PFSK-1 (cell line): ENCODE data around the gene THOP1.

Experiments
- FOXP2 ChIP-seq: optimal IDR thresholded peaks from 2 replicates; pipeline ENCODE3; 2011; ENCODE audit warnings: borderline replicate concordance, control low read depth, inconsistent platforms; ENCODE audit not compliant: insufficient read depth; ENCODE audit errors: extremely low read length, extremely low read depth
- POLR2AphosphoS5 ChIP-seq: IDR thresholded peaks from 2 replicates; pipeline ENCODE4 v1.6.1; 2012; ENCODE audit warnings: low read depth, mild to moderate bottlenecking, control low read depth, low read length, moderate library complexity
- REST ChIP-seq, 2 experiments: IDR thresholded peaks; 2 replicates each; pipeline versions ENCODE4 v1.6.1 to v1.8.0; 2011 to 2012; ENCODE audit warnings: low read depth in 2 of 2, low read length in 2 of 2, control low read depth in 1 of 2, inconsistent platforms in 1 of 2, mild to moderate bottlenecking in 1 of 2, moderate library complexity in 1 of 2; ENCODE audit not compliant: insufficient read depth in 1 of 2
- SIN3A ChIP-seq: IDR thresholded peaks from 2 replicates; pipeline ENCODE4 v1.6.1; 2012; ENCODE audit warnings: mild to moderate bottlenecking, low read length, moderate library complexity, borderline replicate concordance; ENCODE audit not compliant: insufficient read depth
- TAF1 ChIP-seq: IDR thresholded peaks from 2 replicates; pipeline ENCODE4 v1.6.1; 2012; ENCODE audit warnings: low read length, control low read depth, borderline replicate concordance; ENCODE audit not compliant: insufficient read depth

Gene THOP1

GRCh38 chr19:2765376-2765775 lies 19.9 kb upstream of the THOP1 start:
- TF ChIP-seq FOXP2 (no peak), TAF1 (no peak), POLR2AphosphoS5 (no peak), REST (IDR thresholded peaks at IDR 0.05; ENCODE audit: insufficient read depth in 1 of 2, low read depth in 2 of 2, low read length in 2 of 2) (no peak), SIN3A (no peak)

GRCh38 chr19:2766594-2767372 lies 18.5 kb upstream of the THOP1 start:
- TF ChIP-seq REST (IDR thresholded peaks at IDR 0.05; ENCODE audit: insufficient read depth in 1 of 2, low read depth in 2 of 2, low read length in 2 of 2) (no peak), FOXP2 (no peak), POLR2AphosphoS5 (no peak), TAF1 (no peak), SIN3A (no peak)

GRCh38 chr19:2767688-2768087 lies 17.6 kb upstream of the THOP1 start:
- TF ChIP-seq FOXP2 (no peak), POLR2AphosphoS5 (no peak), SIN3A (no peak), TAF1 (no peak), REST (IDR thresholded peaks at IDR 0.05; ENCODE audit: insufficient read depth in 1 of 2, low read depth in 2 of 2, low read length in 2 of 2) (no peak)

GRCh38 chr19:2768365-2769132 lies 16.8 kb upstream of the THOP1 start:
- TF ChIP-seq FOXP2, result no peak

GRCh38 chr19:2769218-2769617 lies 16.1 kb upstream of the THOP1 start:
- TF ChIP-seq POLR2AphosphoS5 (no peak), FOXP2 (no peak), TAF1 (no peak), SIN3A (no peak), REST (IDR thresholded peaks at IDR 0.05; ENCODE audit: insufficient read depth in 1 of 2, low read depth in 2 of 2, low read length in 2 of 2) (no peak)
